DND-41 (cell line): ENCODE results near the gene RANBP17.
A peak's percentile ranks its signal among the peaks of the same experiment; 100 is the strongest.

ENCODE experiments used
- ATAC-seq: fragments of 200-7000 bp; cut with Tn5 transposase; 3 replicates; pipeline ENCODE4 v1.9.1; 2021; ENCODE audit warnings: low read depth; ENCODE audit not compliant: insufficient read depth
- DNase-seq: peaks from one replicate; pipeline ENCODE4 v3.0.0-alpha.2; 2020
- H2AFZ ChIP-seq: 2 replicates; pipeline ENCODE4 v1.6.0; 2012; ENCODE audit warnings: low read depth, low read length
- H3K27ac ChIP-seq: 2 replicates; pipeline ENCODE4 v1.5.1; 2012; ENCODE audit warnings: low read length, inconsistent platforms
- H3K27me3 ChIP-seq: fragments of 200-600 bp; sonication (generic); 2 replicates; pipeline ENCODE4 v1.6.0; 2012; ENCODE audit warnings: low read length, mild to moderate bottlenecking, inconsistent platforms; ENCODE audit not compliant: insufficient read depth, poor library complexity
- H3K36me3 ChIP-seq: 2 replicates; pipeline ENCODE4 v1.5.1; 2012; ENCODE audit warnings: low read length, inconsistent platforms; ENCODE audit not compliant: insufficient read depth
- H3K4me1 ChIP-seq: 2 replicates; pipeline ENCODE4 v1.5.1; 2012; ENCODE audit warnings: mild to moderate bottlenecking, low read length; ENCODE audit not compliant: insufficient read depth
- H3K4me2 ChIP-seq: 2 replicates; pipeline ENCODE4 v1.6.0; 2012; ENCODE audit warnings: mild to moderate bottlenecking, moderate library complexity, low read length, inconsistent platforms; ENCODE audit not compliant: insufficient read depth
- H3K4me3 ChIP-seq, 2 experiments: fragments of 200-600 bp in 1 of 2; shearing (Covaris generic) in 1 of 2; 2 replicates each; pipeline ENCODE4 v1.5.1; 2012 to 2016; ENCODE audit warnings: inconsistent platforms in 2 of 2, low read length in 2 of 2, mild to moderate bottlenecking in 2 of 2, low read depth in 1 of 2, moderate library complexity in 1 of 2
- H3K79me2 ChIP-seq: 2 replicates; pipeline ENCODE4 v1.6.0; 2012; ENCODE audit warnings: low read length, inconsistent platforms; ENCODE audit not compliant: insufficient read depth
- H3K9ac ChIP-seq: 2 replicates; pipeline ENCODE4 v1.6.0; 2012; ENCODE audit warnings: low read depth, mild to moderate bottlenecking, inconsistent platforms, low read length, moderate library complexity
- H3K9me3 ChIP-seq: 2 replicates; pipeline ENCODE4 v1.5.1; 2012; ENCODE audit warnings: low read length, moderate library complexity, mild to moderate bottlenecking, inconsistent platforms; ENCODE audit not compliant: insufficient read depth, severe bottlenecking
- H4K20me1 ChIP-seq: 2 replicates; pipeline ENCODE4 v1.6.0; 2012; ENCODE audit warnings: low read length; ENCODE audit not compliant: insufficient read depth
- EZH2 ChIP-seq: IDR thresholded peaks from 3 replicates; pipeline ENCODE4 v1.6.1; 2012; ENCODE audit warnings: borderline replicate concordance, low read depth, mild to moderate bottlenecking, moderate library complexity, low read length, inconsistent platforms; ENCODE audit not compliant: severe bottlenecking
- TF ChIP-seq, protein P1 (sequence below): IDR thresholded peaks from 2 replicates; pipeline ENCODE4 v1.5.1; 2012; ENCODE audit warnings: borderline replicate concordance, low read length, moderate library complexity, mild to moderate bottlenecking; ENCODE audit not compliant: poor library complexity, severe bottlenecking; ENCODE audit errors: extremely low read depth

RANBP17 gene

DNA sequence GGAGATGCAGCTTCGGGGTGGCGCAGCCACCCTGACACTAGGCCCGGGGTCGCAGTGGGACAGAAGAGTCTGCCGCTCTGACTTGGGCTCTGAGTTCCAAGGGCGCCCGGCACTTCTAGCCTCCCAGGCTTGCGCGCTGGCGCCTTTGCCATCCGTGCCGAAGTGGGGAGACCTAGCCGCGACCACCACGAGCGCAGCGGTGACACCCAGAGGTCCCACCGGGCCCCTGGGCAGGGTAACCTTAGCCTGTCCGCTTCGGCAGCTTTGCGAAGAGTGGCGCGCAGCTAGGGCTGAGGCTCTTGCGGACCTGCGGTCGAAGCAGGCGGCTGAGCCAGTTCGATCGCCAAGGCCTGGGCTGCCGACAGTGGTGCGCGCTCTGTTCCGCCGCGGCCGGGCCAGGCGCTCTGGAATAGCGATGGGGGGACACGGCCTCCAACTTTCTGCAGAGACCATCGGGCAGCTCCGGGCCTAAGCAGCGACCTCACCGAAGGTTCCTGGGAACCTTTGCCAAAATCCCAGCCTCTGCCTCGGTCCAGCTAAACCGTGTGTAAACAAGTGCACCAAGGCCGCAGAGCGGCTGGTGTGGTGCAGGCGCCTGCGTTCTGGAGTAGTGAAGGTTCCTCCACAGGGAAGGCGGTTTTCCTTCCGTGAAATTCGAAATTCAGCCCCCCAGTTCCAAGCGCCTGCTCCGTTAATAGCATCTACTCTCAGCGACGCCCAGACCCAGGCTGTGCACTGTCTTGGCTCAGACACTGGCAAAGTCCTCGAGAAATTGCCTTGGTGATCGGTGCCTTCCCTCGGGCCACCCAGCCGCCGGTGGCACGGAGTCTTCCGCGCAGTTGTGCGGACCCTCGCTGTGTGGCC lies 454.7 kb downstream of the RANBP17 start:
- Histone ChIP-seq H3K4me3 (no peak overlapping the region), H2AFZ (no peak overlapping the region), H3K9me3 (no peaks in the 10 kb centered on the region), H3K9ac (no peak overlapping the region; the same call in 1 of the 2 replicates), H3K36me3 (peaks cover 63% of the 10 kb centered on the region), H3K4me2 (no peak overlapping the region), H3K27ac (no peak overlapping the region), H3K79me2 (peaks cover 50% of the 10 kb centered on the region), H3K27me3 (no peaks in the 10 kb centered on the region), H4K20me1 (peaks cover 55% of the 10 kb centered on the region), H3K4me1 (peaks cover 30% of the 10 kb centered on the region)
- ATAC-seq, result peak; percentile 2; the same call in 1 of the 3 replicates
- DNase-seq, result no peak
- TF ChIP-seq, protein P1, sequence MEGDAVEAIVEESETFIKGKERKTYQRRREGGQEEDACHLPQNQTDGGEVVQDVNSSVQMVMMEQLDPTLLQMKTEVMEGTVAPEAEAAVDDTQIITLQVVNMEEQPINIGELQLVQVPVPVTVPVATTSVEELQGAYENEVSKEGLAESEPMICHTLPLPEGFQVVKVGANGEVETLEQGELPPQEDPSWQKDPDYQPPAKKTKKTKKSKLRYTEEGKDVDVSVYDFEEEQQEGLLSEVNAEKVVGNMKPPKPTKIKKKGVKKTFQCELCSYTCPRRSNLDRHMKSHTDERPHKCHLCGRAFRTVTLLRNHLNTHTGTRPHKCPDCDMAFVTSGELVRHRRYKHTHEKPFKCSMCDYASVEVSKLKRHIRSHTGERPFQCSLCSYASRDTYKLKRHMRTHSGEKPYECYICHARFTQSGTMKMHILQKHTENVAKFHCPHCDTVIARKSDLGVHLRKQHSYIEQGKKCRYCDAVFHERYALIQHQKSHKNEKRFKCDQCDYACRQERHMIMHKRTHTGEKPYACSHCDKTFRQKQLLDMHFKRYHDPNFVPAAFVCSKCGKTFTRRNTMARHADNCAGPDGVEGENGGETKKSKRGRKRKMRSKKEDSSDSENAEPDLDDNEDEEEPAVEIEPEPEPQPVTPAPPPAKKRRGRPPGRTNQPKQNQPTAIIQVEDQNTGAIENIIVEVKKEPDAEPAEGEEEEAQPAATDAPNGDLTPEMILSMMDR, result no peak
- no peak for TF ChIP-seq EZH2

DNA sequence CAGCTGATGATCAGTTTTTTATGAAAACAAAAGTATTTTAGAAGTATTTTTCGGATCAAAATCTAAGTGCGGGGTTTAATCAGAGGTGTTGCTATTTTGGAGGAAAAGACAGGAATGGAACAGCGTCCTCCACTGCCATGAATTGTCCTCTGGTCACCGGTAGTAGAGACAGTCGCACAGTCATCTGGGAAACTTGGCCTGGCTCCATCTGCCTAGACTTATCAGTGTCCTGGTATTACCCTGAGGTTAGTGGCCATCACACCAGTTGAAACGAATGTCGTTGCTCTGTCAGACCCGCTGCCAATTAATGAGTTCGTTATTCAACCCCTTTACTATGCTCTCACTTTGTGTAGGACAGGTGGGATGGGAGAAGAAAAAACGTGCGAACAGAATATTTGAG lies 455.4 kb downstream of the RANBP17 start:
- Histone ChIP-seq H3K79me2 (peaks cover 43% of the 10 kb centered on the region), H3K4me1 (peaks cover 30% of the 10 kb centered on the region), H3K4me2 (no peak overlapping the region), H3K36me3 (peaks cover 56% of the 10 kb centered on the region), H3K4me3 (no peak overlapping the region), H2AFZ (no peak overlapping the region), H4K20me1 (peaks cover 52% of the 10 kb centered on the region), H3K27me3 (no peaks in the 10 kb centered on the region), H3K9me3 (no peaks in the 10 kb centered on the region), H3K9ac (no peak overlapping the region), H3K27ac (no peak overlapping the region)
- no peak for DNase-seq
- no peak for ATAC-seq
- TF ChIP-seq, protein P1, result no peak
- no peak for TF ChIP-seq EZH2

DNA sequence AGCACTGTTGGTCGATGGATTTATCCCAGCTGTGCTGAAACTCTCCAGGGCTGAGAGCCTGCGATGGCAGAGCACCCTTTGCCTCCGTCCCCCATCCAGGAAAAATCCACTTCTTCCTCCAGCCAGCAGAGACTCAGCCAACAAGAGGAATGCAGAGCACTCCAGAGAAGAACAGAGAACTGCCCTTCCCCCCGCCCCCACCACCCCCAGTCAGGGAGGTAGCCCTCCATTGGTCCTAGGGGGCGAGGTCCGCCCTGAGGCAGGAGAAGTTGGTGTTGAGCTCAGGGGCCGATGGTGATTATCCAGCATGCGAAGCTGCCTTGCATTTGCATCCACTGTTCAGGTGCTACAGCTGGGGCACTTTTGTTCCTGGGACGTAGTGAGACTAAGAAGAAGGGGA lies 456.2 kb downstream of the RANBP17 start:
- Histone ChIP-seq H2AFZ (no peak overlapping the region), H3K4me2 (no peak overlapping the region), H3K36me3 (peaks cover 48% of the 10 kb centered on the region), H3K9ac (no peak overlapping the region), H3K9me3 (no peaks in the 10 kb centered on the region), H3K79me2 (peaks cover 35% of the 10 kb centered on the region), H4K20me1 (peaks cover 44% of the 10 kb centered on the region), H3K27me3 (no peaks in the 10 kb centered on the region), H3K4me1 (peaks cover 22% of the 10 kb centered on the region), H3K4me3 (no peak overlapping the region), H3K27ac (no peak overlapping the region)
- ATAC-seq (peak; percentile 8), DNase-seq (peak; percentile 21)
- TF ChIP-seq EZH2, result no peak
- TF ChIP-seq, protein P1, result no peak
